Measurements from ENCODE around the gene SPOCK1.

SPOCK1 gene

GRCh38 chr5:137415231-137415681 is 83.9 kb downstream of the SPOCK1 start:
- in situ Hi-C loops (cut with HindIII; ENCODE audit: low pct_unique_long_range_greater_than_20kb, low sequenced_read_pairs), result no loop called here
- no peak for DNase-seq (ENCODE audit: low read depth in 1 of 2, low spot score in 1 of 2)
- no peak for TF ChIP-seq JUND (IDR thresholded peaks at IDR 0.05; ENCODE audit: low read depth)

DNA sequence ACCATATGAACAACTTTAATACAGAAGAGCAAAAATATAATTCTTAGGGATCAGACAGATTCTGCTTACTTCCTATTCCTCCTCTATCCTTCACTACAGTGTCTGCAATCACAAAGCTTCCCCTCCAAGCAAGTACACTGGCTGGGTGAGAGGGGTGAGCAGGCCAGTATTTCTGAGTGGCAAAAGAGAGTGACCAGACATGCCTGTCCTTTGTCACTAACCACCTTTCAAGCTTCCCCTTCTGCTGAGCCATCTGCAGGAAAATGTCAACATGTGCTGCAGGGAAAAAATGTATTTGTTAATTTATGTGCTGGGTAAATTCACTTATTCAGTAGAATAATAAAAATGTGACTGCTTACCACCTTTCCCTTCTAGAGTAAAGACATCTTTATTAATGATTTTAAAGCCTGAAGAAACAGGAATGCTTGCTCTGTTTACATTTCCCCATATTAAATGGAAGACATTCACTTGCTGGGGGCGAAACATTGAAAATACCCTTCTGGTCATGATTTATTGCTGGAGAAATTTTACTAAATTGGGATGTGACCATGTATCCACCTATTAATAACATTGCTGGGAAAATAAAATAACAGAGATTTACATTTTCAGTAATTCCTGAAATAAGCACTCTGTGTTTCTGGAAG is 84.9 kb downstream of the SPOCK1 start:
- no peak for DNase-seq (ENCODE audit: low read depth in 1 of 2, low spot score in 1 of 2)
- no peak for TF ChIP-seq JUND (IDR thresholded peaks at IDR 0.05; ENCODE audit: low read depth)
- in situ Hi-C loops (cut with HindIII; ENCODE audit: low pct_unique_long_range_greater_than_20kb, low sequenced_read_pairs), result no loop called here

GRCh38 chr5:137412136-137412535 is 87.0 kb downstream of the SPOCK1 start:
- in situ Hi-C loops (cut with HindIII; ENCODE audit: low pct_unique_long_range_greater_than_20kb, low sequenced_read_pairs), result no loop called here
- DNase-seq (ENCODE audit: low read depth in 1 of 2, low spot score in 1 of 2), result no peak
- TF ChIP-seq JUND (IDR thresholded peaks at IDR 0.05; ENCODE audit: low read depth), result no peak

GRCh38 chr5:137410234-137411010 is 88.7 kb downstream of the SPOCK1 start:
- no peak for TF ChIP-seq JUND (IDR thresholded peaks at IDR 0.05; ENCODE audit: low read depth)
- in situ Hi-C loops (cut with HindIII; ENCODE audit: low pct_unique_long_range_greater_than_20kb, low sequenced_read_pairs), result no loop called here
- no peak for DNase-seq (ENCODE audit: low read depth in 1 of 2, low spot score in 1 of 2)

DNA sequence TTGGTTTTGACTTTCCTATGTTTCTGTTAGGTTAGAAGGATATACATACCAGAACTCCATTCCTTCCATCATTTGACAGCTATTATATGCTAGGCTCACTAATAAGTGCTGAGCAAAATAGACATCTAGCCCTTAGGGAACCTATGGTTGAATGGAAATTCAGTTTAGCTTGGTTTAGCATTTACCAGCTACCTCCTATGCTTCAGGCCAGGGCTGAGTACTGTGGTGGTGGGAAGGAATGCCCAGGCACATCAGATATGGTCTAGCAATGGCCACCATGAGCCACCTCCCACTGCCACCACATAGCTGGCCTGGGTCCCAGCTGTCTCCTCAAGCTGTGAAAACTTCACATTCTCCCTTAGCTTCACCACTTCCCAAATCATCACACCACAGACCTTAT is 89.4 kb downstream of the SPOCK1 start:
- DNase-seq (ENCODE audit: low read depth in 1 of 2, low spot score in 1 of 2), result no peak
- no peak for TF ChIP-seq JUND (IDR thresholded peaks at IDR 0.05; ENCODE audit: low read depth)
- in situ Hi-C loops (cut with HindIII; ENCODE audit: low pct_unique_long_range_greater_than_20kb, low sequenced_read_pairs), result no loop called here

DNA sequence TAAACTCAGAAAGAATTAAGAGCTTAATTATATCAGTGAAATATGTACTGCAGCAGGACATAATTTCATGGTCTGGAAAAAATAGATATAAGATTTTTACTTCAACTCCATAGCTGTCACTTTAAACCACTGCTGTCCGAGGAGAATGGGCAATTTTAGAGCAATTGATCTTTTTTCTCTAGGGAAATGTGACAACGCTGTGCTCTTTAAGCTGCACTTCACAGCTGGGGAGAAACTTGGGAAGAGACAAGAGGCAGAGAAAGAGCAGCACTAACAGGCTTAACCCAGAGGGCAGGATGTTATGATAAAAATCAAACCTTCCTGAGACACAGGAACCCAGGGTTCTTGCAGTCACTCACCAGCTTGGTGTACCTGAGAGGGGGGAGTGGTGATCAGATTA is 92.0 kb downstream of the SPOCK1 start:
- TF ChIP-seq JUND (IDR thresholded peaks at IDR 0.05; ENCODE audit: low read depth), result no peak
- in situ Hi-C loops (cut with HindIII; ENCODE audit: low pct_unique_long_range_greater_than_20kb, low sequenced_read_pairs), result no loop called here
- DNase-seq (ENCODE audit: low read depth in 1 of 2, low spot score in 1 of 2), result no peak

DNA sequence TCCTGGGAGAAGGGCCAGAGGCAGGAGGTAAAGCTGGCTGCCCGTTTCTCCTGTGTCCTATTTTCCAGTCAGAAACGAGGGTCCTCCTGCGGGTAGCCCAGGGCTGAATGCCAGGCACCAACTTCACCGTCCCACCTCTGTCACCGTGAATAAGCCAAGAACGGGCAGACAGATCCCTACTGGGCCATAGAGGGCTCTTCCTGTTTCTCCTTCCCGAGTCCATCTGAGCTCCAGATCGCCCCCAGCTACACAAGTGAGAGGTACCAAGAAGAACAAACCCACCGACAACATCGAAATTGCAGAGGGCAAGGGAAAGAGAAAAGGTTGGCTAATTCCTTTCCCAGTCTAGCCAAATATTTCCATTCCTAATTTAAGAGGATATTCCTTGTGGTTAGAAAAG is 93.7 kb downstream of the SPOCK1 start:
- in situ Hi-C loops (cut with HindIII; ENCODE audit: low pct_unique_long_range_greater_than_20kb, low sequenced_read_pairs), result no loop called here
- DNase-seq (ENCODE audit: low read depth in 1 of 2, low spot score in 1 of 2), result no peak
- TF ChIP-seq JUND (IDR thresholded peaks at IDR 0.05; ENCODE audit: low read depth), result no peak

- in situ Hi-C loops (cut with HindIII; ENCODE audit: low pct_unique_long_range_greater_than_20kb, low sequenced_read_pairs), result no loop called here
- no peak for TF ChIP-seq JUND (IDR thresholded peaks at IDR 0.05; ENCODE audit: low read depth)
- no peak for DNase-seq (ENCODE audit: low read depth in 1 of 2, low spot score in 1 of 2)
Measured at GRCh38 chr5:137403869-137404268, 95.3 kb downstream of the SPOCK1 start.

DNA sequence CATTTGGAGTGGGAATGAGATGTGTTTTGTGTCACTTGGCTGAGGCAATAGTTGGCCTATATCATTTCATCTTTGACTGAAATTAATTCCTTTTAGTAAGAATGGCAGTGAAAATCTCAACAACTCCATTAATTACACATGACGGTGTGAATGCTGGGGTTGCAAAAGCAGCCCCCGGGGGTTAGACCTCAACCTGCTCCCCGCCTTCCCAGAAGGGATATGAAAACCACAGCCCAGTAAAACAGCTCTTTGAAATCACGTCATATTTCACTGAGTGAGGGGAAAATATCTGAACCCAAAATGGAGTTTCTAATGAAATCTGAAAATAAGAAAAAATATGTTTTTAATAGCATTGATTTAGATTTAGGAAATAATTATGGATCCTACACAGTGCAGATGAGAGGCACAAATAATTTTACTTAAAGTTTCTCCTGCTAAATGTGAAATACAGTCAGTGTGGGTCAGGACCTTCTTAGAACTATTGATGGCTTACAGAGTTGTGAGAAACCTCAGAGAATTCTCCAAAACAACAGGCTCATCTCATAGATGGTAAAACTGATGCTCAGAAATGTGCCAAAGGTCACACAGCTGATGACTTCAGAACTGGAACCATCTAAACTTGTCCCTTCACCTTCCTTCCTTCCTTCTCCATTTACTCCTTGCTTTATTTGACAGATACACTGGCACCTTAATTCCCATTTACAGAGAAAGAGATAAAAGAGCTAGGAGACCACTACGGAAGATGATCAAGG is 96.5 kb downstream of the SPOCK1 start:
- DNase-seq (ENCODE audit: low read depth in 1 of 2, low spot score in 1 of 2), result no peak
- TF ChIP-seq JUND (IDR thresholded peaks at IDR 0.05; ENCODE audit: low read depth), result no peak
- in situ Hi-C loops (cut with HindIII; ENCODE audit: low pct_unique_long_range_greater_than_20kb, low sequenced_read_pairs), result no loop called here

- no peak for TF ChIP-seq JUND (IDR thresholded peaks at IDR 0.05; ENCODE audit: low read depth)
- in situ Hi-C loops (cut with HindIII; ENCODE audit: low pct_unique_long_range_greater_than_20kb, low sequenced_read_pairs), result no loop called here
- no peak for DNase-seq (ENCODE audit: low read depth in 1 of 2, low spot score in 1 of 2)
Measured at GRCh38 chr5:137401946-137402345, 97.2 kb downstream of the SPOCK1 start.

DNA sequence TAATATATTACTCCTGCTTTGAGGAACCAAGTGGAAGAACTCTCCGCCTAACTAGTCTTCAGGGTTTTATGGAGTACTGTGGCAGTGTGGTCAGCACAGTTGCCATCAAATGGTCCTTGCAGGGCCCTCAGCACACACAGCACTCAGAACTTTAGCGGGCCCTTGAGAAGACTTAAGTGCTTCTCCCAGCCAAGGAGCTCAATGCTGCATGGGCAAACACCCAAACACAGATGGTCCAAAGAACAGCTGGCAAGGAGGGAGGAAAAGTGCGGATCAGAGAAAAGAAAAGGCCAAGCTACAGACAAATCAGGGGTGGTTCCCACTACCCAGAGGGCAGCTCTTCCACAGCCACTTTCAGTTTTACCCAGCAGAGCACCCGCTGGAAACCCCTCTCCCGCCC is 98.6 kb downstream of the SPOCK1 start:
- in situ Hi-C loops (cut with HindIII; ENCODE audit: low pct_unique_long_range_greater_than_20kb, low sequenced_read_pairs), result no loop called here
- no peak for TF ChIP-seq JUND (IDR thresholded peaks at IDR 0.05; ENCODE audit: low read depth)
- no peak for DNase-seq (ENCODE audit: low read depth in 1 of 2, low spot score in 1 of 2)

- DNase-seq (ENCODE audit: low read depth in 1 of 2, low spot score in 1 of 2), result no peak
- TF ChIP-seq JUND (IDR thresholded peaks at IDR 0.05; ENCODE audit: low read depth), result no peak
- in situ Hi-C loops (cut with HindIII; ENCODE audit: low pct_unique_long_range_greater_than_20kb, low sequenced_read_pairs), result no loop called here
Measured at GRCh38 chr5:137399911-137400310, 99.2 kb downstream of the SPOCK1 start.

DNA sequence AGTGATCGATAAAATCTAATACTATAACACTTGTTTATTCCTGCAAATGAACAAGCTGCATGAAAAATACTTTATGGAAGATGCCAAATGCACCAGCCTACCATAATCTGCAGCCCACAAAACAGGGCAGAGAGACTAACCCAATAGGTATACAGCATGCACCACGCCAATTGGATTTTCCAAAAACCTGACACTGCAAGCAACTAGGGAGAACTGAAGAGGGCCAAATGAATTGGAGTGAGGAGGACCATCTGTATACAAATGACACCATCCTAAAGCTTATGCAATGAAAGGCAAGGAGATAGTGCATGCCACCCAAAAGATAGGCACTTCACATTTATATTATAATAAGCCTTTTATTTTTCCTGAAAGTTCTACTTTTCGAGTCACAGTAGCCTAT is 100.4 kb downstream of the SPOCK1 start:
- TF ChIP-seq JUND (IDR thresholded peaks at IDR 0.05; ENCODE audit: low read depth), result no peak
- no peak for DNase-seq (ENCODE audit: low read depth in 1 of 2, low spot score in 1 of 2)
- in situ Hi-C loops (cut with HindIII; ENCODE audit: low pct_unique_long_range_greater_than_20kb, low sequenced_read_pairs), result no loop called here

Measured in T47D (cell line).